HepG2 (cell line): ENCODE results near the gene KNCN. TPM values are rescaled to one million over a fixed set of nuclear protein-coding genes. Genes with fewer than 3 reads are reported as not detected.

Experiments used
- ATAC-seq: fragments of 200-7000 bp; cut with Tn5 transposase; 3 replicates; pipeline ENCODE4 v1.9.1; 2020; ENCODE audit warnings: mild to moderate bottlenecking, moderate library complexity
- BruUV-seq: library from RNA; stranded (reverse); fragments of 400-500 nt; replicated peaks from 2 replicates; lab custom pipeline; 2021; lab: Mats Ljungman, UMichigan
- CTCF ChIA-PET: fragments of 300-600 bp; formaldehyde crosslinking; extraction: SDS; loops from one replicate; lab custom pipeline; 2021; ENCODE audit warnings: low total read pairs, inconsistent platforms, low intra/inter-chr PET ratio; lab: Yijun Ruan, JAX
- POLR2A ChIA-PET: fragments of 350-600 bp; sonication (Branson Sonifier 250); formaldehyde crosslinking; loops from one replicate; lab custom pipeline; 2020; ENCODE audit warnings: antibody characterized with exemption, inconsistent platforms; lab: Yijun Ruan, JAX
- DNase-seq: peaks from one replicate; pipeline ENCODE4 v3.0.0-alpha.2; 2015; ENCODE audit warnings: low spot score
- FAIRE-seq: peaks from 3 replicates; lab custom pipeline; 2011; peaks lifted over from hg19 to GRCh38; lab: Jason Lieb, UNC
- H2AFZ ChIP-seq: one replicate; pipeline ENCODE4 v1.6.1; 2011; ENCODE audit warnings: low read length, inconsistent platforms
- H3K27ac ChIP-seq: fragments of 300-600 bp; 3 replicates; pipeline ENCODE4 v1.8.0; 2011; ENCODE audit warnings: mixed run types, mild to moderate bottlenecking, mixed read lengths, low read length, inconsistent platforms; ENCODE audit not compliant: insufficient read depth; ENCODE audit errors: extremely low read length
- H3K27me3 ChIP-seq, 2 experiments: fragments of 200-600 bp in 1 of 2; 2 replicates in 1 of 2; 3 replicates in 1 of 2; pipeline versions ENCODE4 v1.6.0 to v1.8.0; 2011; ENCODE audit warnings: low read length in 2 of 2, mild to moderate bottlenecking in 2 of 2, moderate library complexity in 2 of 2, inconsistent platforms in 1 of 2; ENCODE audit not compliant: insufficient read depth in 2 of 2, control insufficient read depth in 1 of 2
- H3K36me3 ChIP-seq, 2 experiments: fragments of 200-600 bp in 1 of 2; replicated peaks in 1 of 2; 2 replicates in 1 of 2; 3 replicates in 1 of 2; pipeline versions ENCODE4 v1.5.1 to v1.8.0; 2011; ENCODE audit warnings: low read length in 2 of 2, inconsistent platforms in 1 of 2; ENCODE audit not compliant: insufficient read depth in 2 of 2, control insufficient read depth in 1 of 2
- H3K4me1 ChIP-seq: 2 replicates; pipeline ENCODE4 v1.5.1; 2012; ENCODE audit warnings: low read length, inconsistent platforms; ENCODE audit not compliant: insufficient read depth
- H3K4me2 ChIP-seq: 2 replicates; pipeline ENCODE4 v1.6.0; 2011; ENCODE audit warnings: low read depth, low read length, inconsistent platforms
- H3K4me3 ChIP-seq, 3 experiments: fragments of 200-600 bp in 1 of 3; sonication (generic), shearing (Covaris generic) in 1 of 3; replicated peaks in 1 of 3; 2 replicates each; pipeline ENCODE4 v1.5.1; 2011 to 2016; ENCODE audit warnings: low read length in 3 of 3, inconsistent platforms in 2 of 3, low read depth in 2 of 3, mild to moderate bottlenecking in 2 of 3, control low read depth in 1 of 3, mixed read lengths in 1 of 3; ENCODE audit not compliant: insufficient read depth in 1 of 3
- H3K79me2 ChIP-seq: one replicate; pipeline ENCODE4 v1.6.1; 2011; ENCODE audit warnings: low read length, inconsistent platforms; ENCODE audit not compliant: insufficient read depth
- H3K9ac ChIP-seq: 2 replicates; pipeline ENCODE4 v1.6.0; 2011; ENCODE audit warnings: mild to moderate bottlenecking, low read depth, low read length, inconsistent platforms; ENCODE audit not compliant: insufficient read depth
- H3K9me3 ChIP-seq: 2 replicates; pipeline ENCODE4 v1.5.1; 2012; ENCODE audit warnings: mild to moderate bottlenecking, low read length
- H4K20me1 ChIP-seq: 2 replicates; pipeline ENCODE4 v1.6.0; 2011; ENCODE audit warnings: inconsistent platforms, mild to moderate bottlenecking, low read length, moderate library complexity; ENCODE audit not compliant: insufficient read depth
- ATF5 ChIP-seq: sonication (generic); formaldehyde crosslinking; IDR thresholded peaks from 2 replicates; pipeline ENCODE4 v1.4.0; 2020; ENCODE audit warnings: mild to moderate bottlenecking, low read depth, missing genetic modification reagents
- CHD2 ChIP-seq: IDR thresholded peaks from 2 replicates; pipeline ENCODE4 v1.6.1; 2011; ENCODE audit warnings: low read depth, low read length, improper control_type of control experiment
- GATA4 ChIP-seq: sonication (generic); IDR thresholded peaks from 2 replicates; pipeline ENCODE4 v1.6.1; 2016; ENCODE audit warnings: antibody characterized with exemption, low read depth, borderline replicate concordance
- HDAC1 ChIP-seq: sonication (generic); formaldehyde crosslinking; IDR thresholded peaks from 2 replicates; pipeline ENCODE4 v1.5.1; 2020; ENCODE audit warnings: mild to moderate bottlenecking, missing genetic modification reagents
- HNRNPL ChIP-seq: fragments of 200-400 bp; formaldehyde crosslinking; IDR thresholded peaks from 2 replicates; pipeline ENCODE4 v1.6.1; 2017; ENCODE audit warnings: mild to moderate bottlenecking, low read depth, low read length
- ISL2 ChIP-seq: sonication (generic); formaldehyde crosslinking; IDR thresholded peaks from 2 replicates; pipeline ENCODE4 v1.5.0; 2020; ENCODE audit warnings: missing genetic modification reagents
- LBX2 ChIP-seq: sonication (generic); formaldehyde crosslinking; IDR thresholded peaks from 2 replicates; pipeline ENCODE4 v1.5.0; 2020; ENCODE audit warnings: missing genetic modification reagents, mild to moderate bottlenecking, borderline replicate concordance
- NR2F1 ChIP-seq, 2 experiments: fragments of 450-650 bp in 1 of 2; formaldehyde crosslinking in 1 of 2; IDR thresholded peaks; 2 replicates each; pipeline versions ENCODE4 v1.5.0 to v1.6.1; 2016 to 2020; ENCODE audit warnings: mild to moderate bottlenecking in 1 of 2, missing compliant biosample characterization in 1 of 2, missing genetic modification reagents in 1 of 2, moderate library complexity in 1 of 2
- RBAK ChIP-seq: sonication (generic); formaldehyde crosslinking; IDR thresholded peaks from 2 replicates; pipeline ENCODE4 v1.5.1; 2020; ENCODE audit warnings: mild to moderate bottlenecking, missing genetic modification reagents
- SOX5 ChIP-seq: IDR thresholded peaks from 2 replicates; pipeline ENCODE4 v1.6.1; 2016; ENCODE audit warnings: borderline replicate concordance
- TEAD3 ChIP-seq: optimal IDR thresholded peaks from 2 replicates; pipeline ENCODE3; 2016; ENCODE audit warnings: borderline replicate concordance
- ZBTB38 ChIP-seq: sonication (generic); formaldehyde crosslinking; IDR thresholded peaks from 2 replicates; pipeline ENCODE4 v1.5.1; 2020; ENCODE audit warnings: mild to moderate bottlenecking, missing genetic modification reagents
- ZBTB7A ChIP-seq: sonication (generic); formaldehyde crosslinking; IDR thresholded peaks from 2 replicates; pipeline ENCODE4 v1.8.0; 2022; ENCODE audit warnings: mild to moderate bottlenecking, missing genetic modification reagents
- ZNF280B ChIP-seq: sonication (generic); formaldehyde crosslinking; IDR thresholded peaks from 2 replicates; pipeline ENCODE4 v1.5.0; 2020; ENCODE audit warnings: missing genetic modification reagents, mild to moderate bottlenecking, borderline replicate concordance
- ZNF670 ChIP-seq: sonication (generic); formaldehyde crosslinking; IDR thresholded peaks from 2 replicates; pipeline ENCODE4 v1.8.0; 2022; ENCODE audit warnings: mild to moderate bottlenecking, missing genetic modification reagents, borderline replicate concordance
- ZNF777 ChIP-seq: sonication (generic); formaldehyde crosslinking; IDR thresholded peaks from 2 replicates; pipeline ENCODE4 v1.4.0; 2020; ENCODE audit warnings: missing genetic modification reagents
- ZNF800 ChIP-seq: sonication (generic); formaldehyde crosslinking; IDR thresholded peaks from 2 replicates; pipeline ENCODE4 v1.4.0; 2020; ENCODE audit warnings: missing genetic modification reagents
- ZSCAN21 ChIP-seq: sonication (generic); formaldehyde crosslinking; IDR thresholded peaks from 2 replicates; pipeline ENCODE4 v1.8.0; 2022; ENCODE audit warnings: mild to moderate bottlenecking, missing genetic modification reagents, moderate library complexity, borderline replicate concordance
- WGBS: methylation state at CpG from one replicate; pipeline ENCODE4 v1.1.6; 2017; ENCODE audit warnings: low lambda C conversion rate; 5-methylcytosine and 5-hydroxymethylcytosine counted together
- in situ Hi-C: cut with HindIII; loops from 2 replicates; pipeline ENCODE4 v1.10.0; 2017; ENCODE audit warnings: low pct_unique_long_range_greater_than_20kb; ENCODE audit not compliant: extremely low pct_ligation_motif_present
- intact Hi-C: fragments of 100-400 bp; cut with micrococcal nuclease; formaldehyde crosslinking; loops from one replicate; pipeline ENCODE4 v1.10.0; 2022; ENCODE audit not compliant: unreplicated experiment
- polyA plus RNA-seq, 8 experiments: library from polyadenylated mRNA; depleted of rRNA in 3 of 8; stranded (reverse) in 7 of 8; unstranded in 1 of 8; fragments of >200 nt; fragmentation: Illumina TruSeq in 4 of 8; extraction: Trizol in 4 of 8; gene quantifications; 2 replicates each; pipeline versions ENCODE4 v1.2.1 to v1.2.3, GENCODE V29; 2011 to 2016; ENCODE audit warnings: low read depth in 4 of 8, missing spikeins in 1 of 8, mixed read lengths in 1 of 8; ENCODE audit not compliant: insufficient read depth in 1 of 8
- total RNA-seq, 5 experiments: library from RNA; depleted of rRNA; stranded (reverse); fragments of >200 nt; fragmentation: Illumina TruSeq; extraction: Trizol; gene quantifications; 2 replicates each; pipeline ENCODE4 v1.2.3, GENCODE V29; 2016; ENCODE audit warnings: low read depth in 1 of 5

KNCN gene
- total and polyA plus RNA-seq, 2 of the 13 experiments (the other 11 are each of a cell fraction or from before 2014, with no cell fraction given) = not detected

- peak; percentile 75; the same call in 1 of the 2 replicates for TF ChIP-seq ZNF777 (CRISPR knock-in tag)
- TF ChIP-seq ZNF800 (CRISPR knock-in tag) = peak; percentile 79; the same call in 1 of the 2 replicates
- TF ChIP-seq ZSCAN21 (CRISPR knock-in tag) = no peak
- no peak for TF ChIP-seq HNRNPL
- TF ChIP-seq ZBTB7A (CRISPR knock-in tag) = no peak
These were observed 18.8 kb downstream of the KNCN start (continued) for GRCh38 chr1:46532498-46533178.

- WGBS = 0% methylated on average over 2 of the region's 3 CpGs
- no peak overlapping the region for H3K27ac ChIP-seq
- H3K4me2 ChIP-seq = no peak overlapping the region
- no peaks in the 10 kb centered on the region for H3K36me3 ChIP-seq
- intact Hi-C loops (loop anchor here (2.0 kb wide), 1 partner anchor 43 kb away; no protein-coding TSS in a partner anchor), in situ Hi-C loops (no loop called here)
- FAIRE-seq = no peak
- BruUV-seq = no TSS peak
- H3K9me3 ChIP-seq = no peaks in the 10 kb centered on the region
- POLR2A ChIA-PET = no interaction called here
- no peak for ATAC-seq
- no peaks in the 10 kb centered on the region for H3K79me2 ChIP-seq
- no peak overlapping the region for H2AFZ ChIP-seq
- peaks cover 4% of the 10 kb centered on the region for H4K20me1 ChIP-seq
- peaks cover 9% of the 10 kb centered on the region for H3K4me1 ChIP-seq
- peaks cover 8 to 54% of the 10 kb centered on the region in 2 experiments for H3K27me3 ChIP-seq
- no peak for DNase-seq
- CTCF ChIA-PET = interaction anchor here (1.1 kb wide), 1 partner anchor 89 kb away, joined by 3 read pairs; no protein-coding TSS in a partner anchor
- no peak overlapping the region for H3K9ac ChIP-seq
- no peak overlapping the region for H3K4me3 ChIP-seq
- no peak for TF ChIP-seq LBX2 (CRISPR knock-in tag)
- no peak for TF ChIP-seq CHD2
- no peak for TF ChIP-seq TEAD3 (CRISPR knock-in tag)
- no peak for TF ChIP-seq HDAC1 (CRISPR knock-in tag)
- TF ChIP-seq ZNF670 = no peak
- no peak for TF ChIP-seq ATF5
- TF ChIP-seq ISL2 = no peak
- TF ChIP-seq SOX5 (CRISPR knock-in tag) = no peak
- no peak for TF ChIP-seq ZNF280B
- TF ChIP-seq RBAK = no peak
- no peak for TF ChIP-seq ZBTB38 (CRISPR knock-in tag)
- no peak for TF ChIP-seq NR2F1 (CRISPR knock-in tag; IDR thresholded peaks at IDR 0.05)
- no peak for TF ChIP-seq GATA4
These were observed 19.4 kb downstream of the KNCN start for GRCh38 chr1:46532095-46532494.
